Subcutaneous adipose tissue (tissue), 4 donors: ENCODE results near the gene TRDMT1. TPM values are rescaled to one million over a fixed set of nuclear protein-coding genes. Genes with fewer than 3 reads are reported as not detected.

ENCODE experiments used
- CTCF ChIP-seq: fragments of 450-650 bp; IDR thresholded peaks from one replicate; pipeline ENCODE4 v1.5.1; 2016; ENCODE audit warnings: low read depth, mild to moderate bottlenecking, control low read depth, antibody characterized with exemption, moderate library complexity
- total RNA-seq, 4 donors: library from RNA; depleted of rRNA; stranded (reverse); fragments of >200 nt; gene quantifications; one replicate each; pipeline ENCODE4 v1.1.0, GENCODE V29; 2016

TRDMT1 gene
- total RNA-seq, 4 donors from 2014 or later: 5.8 to 9.0 (median 8.3) TPM

- TF ChIP-seq CTCF: no peak
Measured at GRCh38 chr10:17185873-17186272, 15.6 kb downstream of the TRDMT1 start.

DNA sequence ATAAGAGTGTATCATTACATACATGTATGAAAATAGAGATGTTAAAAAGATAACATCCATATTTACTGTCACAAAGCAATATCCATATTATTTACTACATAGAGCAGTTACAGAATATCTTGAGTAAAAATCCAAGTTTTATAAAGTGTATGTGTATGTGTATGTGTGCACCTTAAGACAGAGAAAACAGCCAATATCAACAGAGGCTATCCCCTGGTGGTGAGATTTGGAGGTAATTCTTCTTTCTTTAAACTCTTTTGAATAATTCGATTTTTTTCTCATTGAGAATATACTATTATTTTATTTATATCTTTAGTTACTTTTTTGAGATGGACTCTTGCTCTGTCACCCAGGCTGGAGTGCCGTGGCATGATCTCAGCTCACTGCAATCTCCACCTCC, 18.4 kb downstream of the TRDMT1 start:
- no peak for TF ChIP-seq CTCF

GRCh38 chr10:17181751-17182150, 19.7 kb downstream of the TRDMT1 start:
- no peak for TF ChIP-seq CTCF

DNA sequence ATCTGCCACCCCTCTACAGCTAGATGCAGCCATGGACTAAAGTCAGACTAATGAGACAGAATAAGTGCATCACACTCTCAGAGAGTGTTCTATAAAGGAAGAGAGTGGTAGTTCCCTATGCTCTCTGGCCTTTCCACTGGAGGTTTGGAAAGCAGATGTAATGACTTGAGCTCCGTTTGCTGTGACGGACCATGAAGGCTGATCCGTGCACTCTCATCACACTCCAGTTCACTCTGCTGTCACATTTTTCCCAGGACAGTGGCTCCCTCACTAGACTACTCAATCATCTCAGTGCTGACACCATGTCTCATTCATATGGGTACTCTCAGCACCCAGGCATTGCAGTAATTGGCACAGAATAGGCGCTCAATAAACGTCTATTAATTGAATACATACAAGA, 20.4 kb downstream of the TRDMT1 start:
- no peak for TF ChIP-seq CTCF

GRCh38 chr10:17179002-17179401, 22.5 kb downstream of the TRDMT1 start:
- no peak for TF ChIP-seq CTCF

- TF ChIP-seq CTCF: no peak
Measured at GRCh38 chr10:17178006-17178405, 23.5 kb downstream of the TRDMT1 start.

DNA sequence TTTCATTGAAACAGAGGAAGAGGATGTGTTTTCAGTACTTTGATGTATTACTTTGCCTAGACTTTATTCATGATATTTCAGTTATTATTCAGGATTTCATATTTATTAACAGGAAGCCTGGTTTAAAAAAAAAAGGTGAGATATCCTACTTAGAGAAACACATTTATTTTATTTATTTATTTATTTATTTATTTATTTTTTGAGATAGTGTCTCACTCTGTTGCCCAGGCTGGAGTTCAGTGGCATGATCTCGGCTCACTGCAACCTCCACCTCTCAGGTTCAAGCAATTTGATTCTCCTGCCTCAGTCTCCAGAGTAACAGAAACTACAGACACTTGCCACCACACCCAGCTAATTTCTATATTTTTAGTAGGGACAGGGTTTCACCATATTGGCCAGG, 24.5 kb downstream of the TRDMT1 start:
- no peak for TF ChIP-seq CTCF
